Astrocyte of the hippocampus (primary cell): ENCODE results near the gene HOXC12.

Experiments used
- DNase-seq: peaks from one replicate; pipeline ENCODE4 v3.0.0; 2011; ENCODE audit warnings: low read depth, low spot score

The HOXC12 gene, protein sequence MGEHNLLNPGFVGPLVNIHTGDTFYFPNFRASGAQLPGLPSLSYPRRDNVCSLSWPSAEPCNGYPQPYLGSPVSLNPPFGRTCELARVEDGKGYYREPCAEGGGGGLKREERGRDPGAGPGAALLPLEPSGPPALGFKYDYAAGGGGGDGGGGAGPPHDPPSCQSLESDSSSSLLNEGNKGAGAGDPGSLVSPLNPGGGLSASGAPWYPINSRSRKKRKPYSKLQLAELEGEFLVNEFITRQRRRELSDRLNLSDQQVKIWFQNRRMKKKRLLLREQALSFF

DNA sequence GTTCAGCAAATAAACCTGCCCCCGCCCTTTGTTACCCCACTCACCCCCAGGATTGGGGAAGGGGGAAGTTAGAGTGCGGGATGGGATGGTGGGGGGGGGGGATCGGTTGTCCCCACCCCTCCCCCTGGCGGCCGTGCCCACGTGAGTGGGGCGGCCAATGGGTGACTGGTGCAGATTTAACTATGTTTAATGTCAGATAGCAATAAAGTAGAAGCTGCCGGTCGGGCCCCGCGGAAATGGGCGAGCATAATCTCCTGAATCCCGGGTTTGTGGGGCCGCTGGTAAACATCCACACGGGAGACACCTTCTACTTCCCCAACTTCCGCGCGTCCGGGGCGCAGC, at the start of gene HOXC12:
Gene HOXC12 (plus strand): TSS at position 210 of the 342 bp plus-strand sequence. CDS start 27 bp downstream, at position 237.
- no peak for DNase-seq

GRCh38 chr12:53907103-53907502, 47.6 kb upstream of the HOXC12 start:
- DNase-seq: no peak

DNA sequence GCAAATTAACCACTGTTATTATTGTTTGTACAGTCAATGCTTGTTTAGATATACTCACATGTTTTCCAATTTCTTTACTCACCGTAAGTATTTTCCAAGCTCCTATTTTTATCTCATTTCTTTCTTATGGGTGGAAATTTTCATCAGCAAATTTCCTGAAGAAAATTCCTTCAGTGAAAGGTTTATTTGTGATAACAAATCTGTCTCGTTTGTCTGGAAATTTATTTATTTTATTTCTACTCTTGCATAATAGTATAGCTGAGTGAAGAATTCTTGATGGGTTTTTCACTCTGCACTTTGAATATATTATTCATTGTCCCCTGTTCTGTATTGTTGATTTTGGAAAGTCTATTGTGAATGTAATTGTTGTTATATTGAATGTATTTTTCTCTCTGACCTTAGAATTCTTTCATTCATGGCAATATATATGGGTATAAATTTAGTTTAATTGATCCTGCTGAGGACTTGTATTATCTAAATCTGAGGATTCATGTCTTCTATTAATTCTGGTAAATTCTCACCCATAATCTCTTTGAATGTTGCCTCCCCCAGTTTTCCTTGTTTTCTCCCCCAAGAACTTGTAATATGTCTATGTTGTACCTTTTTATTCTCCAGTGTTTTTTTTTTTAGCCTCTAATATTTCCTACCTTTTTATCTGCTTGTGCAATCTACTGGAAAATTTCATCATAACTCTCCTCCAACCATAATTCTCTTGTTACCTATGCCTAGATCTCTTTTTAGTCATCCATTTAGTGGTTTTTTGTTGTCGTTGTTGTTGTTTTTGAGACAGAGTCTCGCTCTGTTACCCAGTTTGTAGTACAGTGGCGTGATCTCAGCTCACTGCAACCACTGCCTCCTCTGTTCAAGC, 37.7 kb upstream of the HOXC12 start:
- no peak for DNase-seq

DNA sequence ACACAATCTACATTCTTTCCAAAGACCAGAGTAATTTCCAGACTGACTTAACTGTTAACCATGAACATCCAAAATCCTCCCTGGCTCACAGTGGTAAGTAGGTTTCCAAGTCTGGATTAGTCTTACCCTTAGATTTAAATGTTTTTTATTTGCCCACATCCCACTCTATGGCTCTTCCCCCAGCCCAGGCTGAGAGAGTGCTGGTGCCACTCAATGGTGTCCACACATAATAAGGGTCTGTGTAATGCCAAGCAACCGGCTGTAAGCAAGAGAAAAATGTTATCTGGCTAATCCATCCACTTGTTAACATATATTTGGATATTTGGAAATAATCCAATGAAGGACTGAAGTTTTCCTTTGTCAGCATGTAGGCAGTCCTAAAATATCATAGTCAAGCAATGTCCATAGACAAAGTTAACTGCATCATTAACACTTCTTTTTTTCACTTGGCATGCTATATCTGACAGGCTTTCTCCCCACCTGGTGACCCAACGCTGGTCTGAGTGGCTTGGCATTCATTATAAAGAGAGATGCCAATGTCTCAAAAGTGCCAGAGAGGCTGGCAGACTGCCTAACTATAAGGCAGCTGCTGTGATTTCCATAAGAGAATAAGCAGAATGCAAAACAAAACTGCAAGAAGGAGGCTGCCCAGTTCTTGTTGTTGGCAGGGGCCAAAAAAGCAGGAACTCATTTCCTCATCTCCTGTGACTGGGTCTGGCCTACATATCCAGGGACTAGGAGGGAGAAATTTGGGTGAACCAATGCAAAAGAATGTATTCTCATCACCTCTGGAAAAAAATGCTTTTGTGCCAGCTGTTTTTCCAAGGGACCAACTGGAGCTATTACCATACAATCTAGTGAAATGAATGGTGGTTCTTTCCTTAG, 29.9 kb upstream of the HOXC12 start:
- DNase-seq: no peak

- no peak for DNase-seq
These were observed 27.3 kb upstream of the HOXC12 start for GRCh38 chr12:53927220-53928029.

DNA sequence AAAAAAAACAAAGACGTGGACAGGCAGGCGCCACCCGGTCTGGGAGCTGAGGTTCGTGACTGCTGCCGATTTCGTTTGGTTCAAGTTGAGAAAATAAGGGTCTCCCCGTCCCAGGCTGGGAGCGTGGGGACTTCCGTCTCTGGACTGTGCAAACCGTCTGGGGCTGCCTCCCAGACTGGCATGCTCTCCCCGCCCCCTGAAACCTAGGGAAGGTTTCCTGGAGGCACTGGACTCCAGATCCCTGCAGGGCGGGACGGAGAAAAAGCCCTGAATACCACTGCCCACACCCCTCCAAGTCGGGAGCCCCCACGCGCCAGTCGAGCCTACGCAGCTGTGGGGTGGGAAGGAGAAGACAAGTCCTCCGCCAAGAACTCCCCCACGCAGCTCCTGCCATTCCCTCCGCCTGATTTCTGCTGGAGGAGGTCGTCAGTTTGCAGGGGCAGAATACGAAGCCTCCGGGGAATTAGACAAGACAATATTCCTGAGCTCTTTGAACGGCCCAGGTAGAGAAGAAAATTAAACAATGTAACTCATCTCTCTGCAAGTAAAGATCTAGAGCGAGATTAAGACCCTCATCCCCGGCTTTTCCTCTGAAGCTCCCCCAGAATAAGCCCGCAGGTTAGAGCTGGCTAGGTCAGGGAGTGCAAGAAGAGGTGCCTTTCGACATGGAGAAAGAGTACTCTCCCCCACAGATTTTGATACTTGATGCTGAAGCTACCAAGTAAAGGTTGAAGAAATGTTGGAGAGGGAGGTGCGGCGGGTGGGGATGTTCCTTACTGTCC, 26.5 kb upstream of the HOXC12 start:
- no peak for DNase-seq

DNA sequence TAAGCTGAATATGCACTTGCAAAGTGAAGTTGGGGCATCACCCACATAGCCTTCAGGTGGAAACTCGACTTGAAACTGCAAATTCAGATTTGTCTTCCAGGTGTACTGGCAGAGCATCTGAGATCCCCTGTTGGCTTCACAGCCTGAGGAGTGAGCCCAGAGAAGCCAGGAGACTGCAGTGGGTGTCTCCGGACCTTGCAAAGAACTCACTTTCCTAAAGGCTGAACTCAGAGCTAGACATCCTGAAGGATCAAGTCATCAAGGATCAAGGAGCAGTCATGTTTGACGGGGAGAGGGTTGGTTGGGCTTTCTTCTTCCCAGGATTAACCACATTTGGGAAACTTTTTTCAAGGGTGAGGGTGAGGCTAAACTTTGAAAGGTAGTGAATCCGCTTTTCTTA, 25.2 kb upstream of the HOXC12 start:
- DNase-seq: no peak

- DNase-seq: no peak
These were observed 24.0 kb upstream of the HOXC12 start for GRCh38 chr12:53930591-53931255.

- DNase-seq: no peak
These were observed 22.7 kb upstream of the HOXC12 start for GRCh38 chr12:53931844-53932581.

- no peak for DNase-seq
These were observed 21.8 kb upstream of the HOXC12 start for GRCh38 chr12:53932915-53933314.

- DNase-seq: no peak
These were observed 19.0 kb upstream of the HOXC12 start for GRCh38 chr12:53935383-53936341.

DNA sequence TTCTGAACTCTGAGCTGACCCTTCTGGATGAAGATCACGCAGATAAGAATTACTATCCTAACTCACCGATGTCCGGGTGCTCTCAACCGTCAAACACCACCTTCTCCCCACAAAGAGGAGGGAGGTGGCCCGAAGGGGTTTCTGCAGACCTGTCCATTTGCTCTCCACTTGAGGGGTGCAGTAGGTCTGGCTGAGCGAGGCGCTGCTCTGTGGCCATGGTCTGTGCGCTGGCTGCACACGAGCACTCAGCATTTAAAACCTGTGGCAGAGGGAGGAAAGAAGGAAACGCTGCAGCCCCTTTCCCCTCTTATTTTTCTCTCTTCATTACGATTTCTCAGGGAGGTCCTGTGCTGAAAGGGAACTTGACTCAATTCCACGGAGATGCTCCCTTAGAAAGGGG, 17.6 kb upstream of the HOXC12 start:
- DNase-seq: no peak

DNA sequence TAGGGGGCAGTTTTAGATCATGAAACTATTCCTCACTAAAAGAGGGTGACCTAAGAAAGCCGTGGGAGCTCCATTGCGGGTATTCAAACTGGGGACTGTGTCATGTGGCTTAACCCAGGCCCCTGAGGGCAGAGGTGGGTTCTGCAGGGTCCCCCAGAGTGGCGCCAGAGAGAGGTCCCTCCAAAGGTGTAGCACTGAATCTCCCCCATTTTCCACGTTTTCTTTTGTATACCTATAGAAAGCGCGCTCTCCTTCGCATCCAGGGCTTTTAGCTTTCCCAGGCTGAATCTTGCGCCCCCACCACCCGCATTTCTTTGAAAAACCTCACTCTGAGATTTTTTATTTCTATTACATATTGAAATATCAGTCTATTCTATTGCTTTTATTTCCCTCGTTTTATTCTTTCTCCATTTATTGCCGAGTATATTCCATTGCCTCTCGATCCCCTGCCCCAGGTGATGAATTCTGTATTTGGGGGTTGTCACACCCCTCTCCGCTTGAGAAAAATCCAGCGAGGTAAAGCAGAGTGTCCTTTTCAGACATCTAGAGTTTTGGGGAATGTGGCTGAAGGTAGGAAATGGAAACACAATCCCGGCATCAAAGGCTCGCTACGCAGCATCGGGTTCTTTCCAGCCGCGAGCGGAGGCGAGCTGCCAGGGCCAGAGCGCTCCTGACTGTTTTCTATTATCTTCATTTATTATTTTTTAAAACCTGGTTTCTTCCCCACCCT, 16.9 kb upstream of the HOXC12 start:
- no peak for DNase-seq

DNA sequence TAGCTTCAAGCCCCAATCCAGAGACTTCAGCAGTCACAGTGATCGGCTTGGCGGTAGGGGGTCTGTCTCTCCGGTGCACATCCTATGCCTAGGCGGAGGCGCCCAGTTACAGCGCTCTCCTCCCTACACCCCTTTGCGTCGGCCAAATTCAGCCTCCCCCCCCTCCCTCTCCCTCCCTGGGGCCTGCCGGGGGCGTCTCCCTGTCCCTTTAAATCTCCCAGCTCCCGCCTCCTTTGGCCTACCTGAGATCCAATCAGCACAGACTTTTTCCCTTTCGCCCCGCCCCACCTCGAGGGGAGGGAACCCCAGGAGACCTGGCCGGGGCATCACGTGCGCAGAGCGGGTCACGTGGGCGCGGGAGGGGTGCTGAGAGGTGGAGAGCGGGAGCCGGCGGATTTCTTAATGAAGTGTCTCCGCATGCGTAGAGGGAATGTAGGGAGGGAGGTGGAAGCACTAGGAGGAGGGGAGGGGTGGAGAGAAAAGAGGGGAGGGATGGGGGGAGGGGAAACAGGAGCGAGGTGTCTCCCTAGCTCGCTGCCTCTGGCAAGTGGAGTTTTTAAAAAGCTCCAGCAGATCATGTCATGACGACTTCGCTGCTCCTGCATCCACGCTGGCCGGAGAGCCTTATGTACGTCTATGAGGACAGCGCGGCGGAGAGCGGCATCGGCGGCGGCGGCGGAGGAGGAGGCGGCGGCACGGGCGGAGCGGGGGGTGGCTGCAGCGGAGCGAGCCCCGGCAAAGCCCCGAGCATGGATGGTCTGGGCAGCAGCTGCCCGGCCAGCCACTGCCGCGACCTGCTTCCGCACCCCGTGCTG, 16.2 kb upstream of the HOXC12 start, which contains the start of gene HOXC13:
Gene HOXC13 (plus strand): TSS at position 506 of the 815 bp plus-strand sequence. CDS start 76 bp downstream, at position 582.
- no peak for DNase-seq

GRCh38 chr12:53939141-53940108, 15.3 kb upstream of the HOXC12 start:
- DNase-seq: no peak
